Renal cortical epithelial cell (primary cell): ENCODE measurements around the gene HLA-DMA. TPM values are rescaled to one million over a fixed set of nuclear protein-coding genes. Genes with fewer than 3 reads are reported as not detected.
A peak's percentile ranks its signal among the peaks of the same experiment; 100 is the strongest.

Experiments used
- DNase-seq: peaks from one replicate; pipeline ENCODE4 v3.0.0-alpha.2; 2011; ENCODE audit warnings: low read depth
- total RNA-seq: library from RNA; depleted of rRNA; stranded (reverse); fragments of >200 nt; gene quantifications from 2 replicates; pipeline ENCODE4 v1.2.3, GENCODE V29; 2014

The HLA-DMA gene
- 1.9 and 6.1 TPM in 2 replicates for total RNA-seq

DNA sequence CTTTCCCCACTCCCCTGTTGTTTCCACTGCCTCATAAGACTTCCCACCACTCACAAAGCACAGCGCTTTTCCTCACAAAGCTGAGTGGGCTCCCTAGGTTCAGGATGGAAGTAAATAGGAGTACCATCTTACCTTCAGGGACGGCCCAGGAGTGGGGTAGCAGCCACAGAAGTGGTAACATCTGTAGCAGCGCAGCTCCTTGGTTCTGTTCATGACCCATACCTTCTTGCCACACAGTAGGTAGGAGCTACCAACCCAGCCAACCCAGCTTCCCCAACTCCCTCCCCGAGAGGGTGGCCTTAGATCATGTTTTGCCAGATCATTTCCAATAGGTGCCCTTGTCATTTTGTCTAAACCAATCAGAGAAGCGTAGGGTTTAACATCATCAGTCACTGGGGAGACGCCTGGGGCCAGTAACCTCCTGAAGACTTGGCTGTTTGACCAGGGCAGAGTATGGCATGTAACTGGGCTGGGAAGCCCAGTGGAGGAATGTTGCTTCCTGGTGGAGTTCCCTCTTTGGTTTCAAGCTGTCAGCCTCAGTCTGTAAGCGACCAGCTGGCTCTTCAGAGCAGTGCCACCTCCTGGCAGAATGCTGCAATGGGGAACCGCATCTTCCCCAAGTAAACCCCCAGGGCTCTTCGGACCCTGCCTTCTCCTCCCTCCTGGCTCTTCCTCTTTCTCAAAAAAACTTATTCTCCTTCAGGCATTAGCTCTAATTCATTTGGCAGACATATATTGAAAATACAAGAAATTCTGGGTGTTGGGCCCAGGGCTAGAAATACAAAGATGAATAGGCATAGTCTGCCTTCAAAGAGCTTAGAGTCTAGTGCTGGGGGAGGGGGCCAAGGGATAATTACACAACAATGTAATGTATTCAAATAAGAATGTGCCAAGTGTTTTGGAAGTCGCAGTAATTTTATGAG, at the start of gene HLA-DMA:
Gene HLA-DMA (minus strand): TSS at position 281 of the 923 bp plus-strand sequence. CDS start 61 bp downstream, at position 220.
- peak; percentile 99 for DNase-seq

DNA sequence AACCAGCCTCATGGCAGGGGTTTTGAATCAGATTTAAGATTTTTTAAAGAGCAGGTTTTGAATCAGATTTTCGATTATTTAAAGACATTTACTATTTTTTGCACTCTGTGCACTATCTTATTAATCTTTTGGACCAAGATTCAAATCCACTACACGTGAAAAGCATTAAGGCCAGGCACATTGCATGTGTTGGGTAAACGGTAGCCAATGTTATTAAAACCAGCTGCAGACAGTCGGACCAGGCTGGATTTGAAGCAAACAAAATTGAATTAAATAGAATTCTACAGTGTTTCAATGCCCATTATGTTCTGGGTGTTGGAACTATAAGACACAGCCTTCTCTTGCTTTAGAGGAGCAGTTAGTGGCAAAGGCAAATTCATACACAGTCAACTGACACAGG, 48.8 kb upstream of the HLA-DMA start:
- no peak for DNase-seq

DNA sequence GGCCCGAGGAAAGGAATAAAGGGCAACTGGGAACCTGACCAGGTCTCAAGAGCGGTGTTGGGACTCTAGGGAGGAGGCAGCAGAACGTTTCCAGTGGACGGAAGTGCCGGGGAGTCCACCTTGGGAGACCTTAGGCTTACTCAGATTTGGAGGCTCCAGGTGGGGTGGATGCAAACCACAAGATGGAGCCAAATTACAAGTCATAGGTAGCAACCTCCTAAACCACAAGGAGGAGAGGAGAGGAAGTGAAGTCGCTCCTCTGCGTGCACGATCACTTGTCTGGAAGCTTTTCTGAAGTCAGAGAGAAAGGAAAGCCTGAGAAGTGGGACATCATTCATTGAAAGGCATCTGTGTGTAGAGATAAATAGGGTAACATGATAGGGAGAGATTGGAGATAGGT, 47.2 kb upstream of the HLA-DMA start:
- peak; percentile 56 for DNase-seq

DNA sequence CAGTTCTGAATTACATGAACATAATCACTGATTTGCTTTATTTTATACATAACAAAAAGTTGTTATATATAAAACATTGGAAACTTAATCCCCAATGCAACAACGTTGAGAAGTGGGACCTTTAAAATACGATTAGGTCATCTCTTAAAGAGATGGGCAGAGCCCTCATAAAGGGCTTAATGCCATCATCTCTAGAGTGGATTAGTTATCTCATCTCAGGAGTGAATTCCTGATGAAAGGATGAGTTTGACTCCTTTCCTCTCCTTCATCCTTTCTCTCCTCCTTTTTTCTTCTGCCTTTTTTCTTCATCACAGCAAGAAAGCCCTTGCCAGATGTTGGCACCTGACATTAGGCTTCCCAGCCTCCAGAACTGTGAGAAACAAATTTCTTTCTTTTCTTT, 42.6 kb upstream of the HLA-DMA start:
- DNase-seq, result no peak

DNA sequence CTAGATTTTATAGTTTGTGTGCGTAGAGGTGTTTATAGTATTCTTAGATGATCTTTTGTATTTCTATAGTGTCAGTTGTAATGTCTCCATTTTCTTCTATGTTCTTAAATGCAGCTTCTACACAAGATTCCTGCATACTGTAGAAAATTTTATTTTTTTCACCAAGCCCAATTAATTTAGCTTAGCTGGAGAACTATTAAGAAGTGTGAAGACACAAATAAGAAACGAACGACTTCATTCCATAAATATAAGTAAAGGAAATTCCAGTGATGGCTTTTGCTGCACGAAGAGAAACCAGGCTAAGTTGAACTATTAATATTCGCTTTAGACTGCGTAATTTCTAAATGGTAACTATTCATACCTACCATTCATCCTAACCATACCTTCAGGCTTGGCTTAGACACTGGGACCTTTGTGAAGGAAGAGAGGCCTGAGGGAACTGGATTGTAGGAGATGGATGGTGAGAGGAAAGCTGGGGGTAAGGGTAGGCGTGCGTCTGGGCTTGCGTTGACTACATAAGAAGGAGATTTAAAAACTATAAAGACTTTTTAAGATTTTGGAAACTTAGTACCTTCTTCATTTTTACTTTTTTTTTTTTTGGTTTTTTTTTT, 40.6 kb upstream of the HLA-DMA start:
- no peak for DNase-seq

DNA sequence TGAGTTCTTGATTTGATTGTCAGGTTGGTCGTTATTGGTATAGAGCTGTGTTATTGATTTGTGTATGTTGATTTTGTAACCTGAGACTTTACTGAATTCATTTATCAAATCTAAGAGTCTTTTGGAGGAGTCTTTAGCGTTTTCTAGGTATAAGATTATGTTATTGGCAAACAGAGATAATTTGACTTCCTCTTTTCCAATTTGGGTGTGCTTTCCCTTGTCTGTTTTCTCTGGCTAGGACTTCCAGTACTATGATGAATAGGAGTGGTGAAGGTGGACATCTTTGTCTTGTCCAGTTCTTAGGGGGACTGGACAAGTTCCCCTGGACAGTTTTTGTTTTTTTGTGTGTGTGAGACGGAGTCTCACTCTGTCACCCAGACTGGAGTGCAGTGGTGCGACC, 39.1 kb upstream of the HLA-DMA start:
- DNase-seq, result no peak

DNA sequence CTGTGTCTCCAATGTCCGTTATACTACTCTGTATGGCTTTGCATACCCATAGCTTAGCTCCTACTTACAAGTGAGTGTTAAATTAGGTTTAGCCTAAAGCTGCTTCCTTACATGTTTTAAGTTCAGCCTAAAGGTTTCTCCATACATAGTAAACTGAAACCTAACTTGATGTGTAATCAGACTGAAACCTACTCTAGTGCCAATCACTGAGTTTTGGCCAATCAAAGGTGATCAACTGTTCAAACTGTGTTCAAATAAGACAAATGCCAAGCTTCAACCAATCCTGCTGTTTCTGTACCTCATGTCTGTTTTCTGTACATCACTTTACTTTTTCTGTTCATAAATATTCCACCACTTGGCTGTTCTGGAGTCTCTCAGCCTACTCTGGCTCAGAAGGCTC, 36.5 kb upstream of the HLA-DMA start:
- no peak for DNase-seq

DNA sequence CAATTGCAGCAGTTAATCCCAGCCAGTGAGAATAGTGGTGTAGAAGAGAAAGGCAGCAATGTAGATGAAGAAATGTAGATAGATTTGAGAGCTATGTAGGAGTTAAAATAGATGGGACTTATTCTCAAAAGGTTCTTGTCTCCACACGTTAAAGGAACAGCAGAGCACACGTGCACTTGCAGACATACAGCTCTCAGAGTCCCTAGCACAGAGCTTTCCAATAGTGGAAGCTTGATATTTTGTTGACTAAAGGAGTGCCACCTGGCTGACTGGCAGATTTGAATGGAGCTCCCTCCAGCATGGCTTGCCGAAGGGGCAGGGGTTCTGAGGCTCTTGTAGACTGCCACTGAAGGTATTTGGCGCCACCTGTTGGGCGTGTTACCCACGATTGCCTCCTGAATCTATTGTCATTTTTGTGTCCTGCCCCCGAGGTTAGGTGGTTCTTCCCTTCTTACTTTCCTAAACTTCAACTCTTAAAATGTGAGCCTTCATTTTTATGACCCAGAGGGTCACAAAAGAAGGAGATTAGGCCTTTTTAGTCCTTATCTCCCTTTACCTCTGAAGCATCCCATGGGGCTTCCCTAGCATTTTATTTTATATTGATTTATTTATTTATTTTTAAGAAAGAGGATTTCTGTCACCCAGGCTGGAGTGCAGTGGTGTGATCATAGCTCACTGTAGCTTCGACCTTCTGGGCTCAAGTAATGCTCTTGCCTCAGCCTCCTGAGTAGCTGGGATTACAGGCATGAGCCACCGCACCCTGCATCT, 31.9 kb upstream of the HLA-DMA start:
- peak; percentile 86 for DNase-seq

DNA sequence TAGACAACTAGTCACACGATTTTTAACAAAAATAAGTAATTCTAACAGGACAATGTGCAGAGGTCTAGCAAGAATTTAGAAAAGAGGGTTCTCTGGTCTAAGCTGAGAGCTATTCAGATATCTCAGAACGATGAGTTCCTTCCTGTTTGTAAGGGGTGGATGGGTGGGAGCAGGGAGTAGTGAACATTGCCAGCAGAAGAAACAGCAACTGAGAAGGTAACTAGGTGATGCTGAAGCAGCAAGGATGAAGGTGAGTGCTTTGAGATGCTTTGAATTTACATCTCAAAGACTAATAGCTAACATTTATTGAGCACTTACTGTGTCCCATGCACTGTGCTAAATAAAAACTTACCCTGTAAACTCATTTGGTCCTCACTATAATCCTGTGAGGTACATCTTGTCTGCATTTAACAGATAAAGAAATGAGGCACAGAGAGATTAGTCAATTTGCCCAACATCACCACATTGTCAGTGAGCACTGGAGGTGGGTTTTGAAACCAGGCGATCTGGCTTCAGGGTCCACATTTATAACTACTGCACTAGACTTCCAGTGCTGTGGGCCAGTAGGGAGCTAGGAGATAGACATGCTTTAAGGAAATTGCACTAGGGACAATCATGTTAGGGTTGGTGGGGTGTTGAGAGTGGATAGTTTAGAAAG, 31.2 kb upstream of the HLA-DMA start:
- no peak for DNase-seq

DNA sequence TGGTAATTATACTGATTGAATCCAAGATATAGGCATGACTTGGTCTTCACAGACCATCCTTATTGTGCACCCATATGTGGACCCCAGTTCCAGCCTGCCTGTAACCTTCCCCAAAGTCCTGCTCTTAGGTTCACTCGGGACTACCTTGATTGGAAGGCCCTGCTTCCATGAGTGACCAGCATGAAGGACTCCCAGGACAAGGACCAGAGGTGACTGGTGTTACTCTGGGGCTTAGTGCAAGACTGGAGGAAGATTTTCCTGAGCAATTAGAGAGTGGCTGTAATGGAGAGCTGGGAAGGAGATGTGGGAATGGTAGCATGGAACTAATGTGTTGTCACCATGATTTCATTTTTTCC, 30.6 kb upstream of the HLA-DMA start:
- DNase-seq, result no peak

DNA sequence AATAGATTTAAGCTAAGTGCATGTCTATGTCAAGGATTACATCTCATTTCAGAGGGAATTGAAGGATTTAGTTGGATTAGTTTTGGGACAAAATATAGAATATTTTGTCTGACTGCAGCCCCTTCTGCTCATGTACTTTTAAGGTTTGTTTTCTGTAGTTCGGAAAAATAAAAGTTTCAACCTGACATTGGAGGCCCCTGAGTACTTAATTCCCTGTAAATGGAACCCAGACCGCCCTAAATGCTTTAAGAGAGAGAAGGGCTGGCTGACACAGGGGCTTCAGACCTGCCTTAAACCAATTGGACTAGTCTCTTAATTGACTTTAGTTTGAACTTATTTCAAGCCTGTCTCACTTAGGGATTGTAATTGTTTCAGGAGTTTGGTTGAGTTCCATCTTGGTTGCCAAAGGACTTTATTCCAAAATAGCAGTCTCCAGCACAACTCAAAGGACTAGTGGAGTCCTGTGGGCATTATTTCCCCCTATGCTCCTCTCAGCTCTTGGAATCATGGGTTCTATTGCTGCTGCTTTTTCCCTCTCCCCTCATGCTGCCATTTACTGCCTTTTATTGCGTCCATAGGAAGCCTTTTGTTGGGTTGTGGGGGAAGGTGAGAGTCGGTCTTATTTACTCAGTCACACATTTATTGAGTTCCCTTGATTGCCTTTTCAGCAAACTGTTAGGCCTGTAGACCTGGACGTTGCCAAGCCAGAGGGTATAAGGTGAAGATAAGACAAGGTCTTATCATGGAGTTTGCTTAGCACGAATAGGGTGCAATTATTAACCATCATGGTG, 30.0 kb upstream of the HLA-DMA start:
- DNase-seq, result no peak

DNA sequence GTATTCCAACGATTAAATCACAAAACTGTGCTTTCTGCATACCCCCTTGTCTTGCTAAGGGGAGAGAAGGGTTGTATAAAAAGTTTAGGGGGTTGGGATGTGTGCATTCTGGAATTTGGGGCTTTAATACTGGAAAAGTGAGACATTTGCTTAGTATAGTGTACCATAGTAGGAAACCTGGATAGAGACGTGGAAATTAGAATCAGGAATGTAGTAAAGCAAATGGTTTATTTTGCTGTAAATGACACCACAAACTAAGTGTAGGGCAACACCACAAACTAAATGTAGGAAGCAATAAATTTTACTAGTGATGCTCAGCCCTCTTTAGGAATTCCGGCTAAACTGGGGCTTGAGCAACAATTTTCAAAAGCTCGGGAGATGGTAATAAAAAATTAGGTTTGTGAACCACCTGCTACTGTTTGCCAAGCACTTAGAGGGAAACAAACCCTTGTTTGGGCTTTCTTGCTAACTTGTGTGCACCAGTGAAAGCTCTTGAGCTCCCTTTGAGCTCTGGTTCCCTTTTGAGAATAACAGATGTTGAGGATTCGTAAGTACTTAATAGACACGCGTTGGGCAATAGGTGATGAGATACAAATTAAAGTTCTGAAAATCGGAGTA, 29.3 kb upstream of the HLA-DMA start:
- DNase-seq, result no peak

DNA sequence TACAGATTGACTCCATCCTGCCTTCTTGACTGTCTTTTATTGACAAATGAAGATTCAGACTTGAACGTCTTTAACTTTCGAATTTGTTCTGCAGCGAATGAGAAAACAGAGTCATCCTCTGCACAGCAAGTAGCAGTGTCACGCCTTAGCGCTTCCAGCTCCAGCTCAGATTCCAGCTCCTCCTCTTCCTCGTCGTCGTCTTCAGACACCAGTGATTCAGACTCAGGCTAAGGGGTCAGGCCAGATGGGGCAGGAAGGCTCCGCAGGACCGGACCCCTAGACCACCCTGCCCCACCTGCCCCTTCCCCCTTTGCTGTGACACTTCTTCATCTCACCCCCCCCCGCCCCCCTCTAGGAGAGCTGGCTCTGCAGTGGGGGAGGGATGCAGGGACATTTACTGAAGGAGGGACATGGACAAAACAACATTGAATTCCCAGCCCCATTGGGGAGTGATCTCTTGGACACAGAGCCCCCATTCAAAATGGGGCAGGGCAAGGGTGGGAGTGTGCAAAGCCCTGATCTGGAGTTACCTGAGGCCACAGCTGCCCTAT, 27.7 kb upstream of the HLA-DMA start:
- DNase-seq, result no peak

DNA sequence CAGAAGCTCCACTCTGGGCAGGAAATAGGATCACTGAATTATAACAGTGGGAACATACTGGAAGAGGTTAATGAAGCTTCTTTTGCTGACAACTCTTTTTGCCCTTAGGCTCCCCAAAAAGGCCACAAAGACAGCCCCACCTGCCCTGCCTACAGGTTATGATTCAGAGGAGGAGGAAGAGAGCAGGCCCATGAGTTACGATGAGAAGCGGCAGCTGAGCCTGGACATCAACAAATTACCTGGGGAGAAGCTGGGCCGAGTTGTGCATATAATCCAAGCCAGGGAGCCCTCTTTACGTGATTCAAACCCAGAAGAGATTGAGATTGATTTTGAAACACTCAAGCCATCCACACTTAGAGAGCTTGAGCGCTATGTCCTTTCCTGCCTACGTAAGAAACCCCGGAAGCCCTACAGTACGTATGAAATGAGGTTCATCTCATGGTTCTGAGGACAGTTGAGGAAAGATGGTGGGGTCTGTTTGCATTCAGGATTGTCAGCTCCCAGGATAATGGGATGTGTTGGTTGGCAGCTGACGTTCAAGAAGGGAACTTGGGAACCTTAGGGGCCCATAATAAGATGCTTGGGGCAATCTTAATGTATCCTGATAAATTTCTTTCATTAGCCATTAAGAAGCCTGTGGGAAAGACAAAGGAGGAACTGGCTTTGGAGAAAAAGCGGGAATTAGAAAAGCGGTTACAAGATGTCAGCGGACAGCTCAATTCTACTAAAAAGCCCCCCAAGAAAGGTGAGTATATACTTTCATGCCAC, 27.0 kb upstream of the HLA-DMA start:
- no peak for DNase-seq

DNA sequence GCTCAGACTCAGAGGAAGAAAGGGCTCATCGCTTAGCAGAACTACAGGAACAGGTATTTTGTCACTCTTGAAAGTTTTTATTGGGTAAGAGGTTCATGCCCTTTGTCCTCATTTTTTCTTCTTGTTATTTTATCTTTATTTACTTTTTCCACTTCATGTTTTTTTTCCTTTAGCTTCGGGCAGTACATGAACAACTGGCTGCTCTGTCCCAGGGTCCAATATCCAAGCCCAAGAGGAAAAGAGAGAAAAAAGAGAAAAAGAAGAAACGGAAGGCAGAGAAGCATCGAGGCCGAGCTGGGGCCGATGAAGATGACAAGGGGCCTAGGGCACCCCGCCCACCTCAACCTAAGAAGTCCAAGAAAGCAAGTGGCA, 25.0 kb upstream of the HLA-DMA start:
- no peak for DNase-seq

DNA sequence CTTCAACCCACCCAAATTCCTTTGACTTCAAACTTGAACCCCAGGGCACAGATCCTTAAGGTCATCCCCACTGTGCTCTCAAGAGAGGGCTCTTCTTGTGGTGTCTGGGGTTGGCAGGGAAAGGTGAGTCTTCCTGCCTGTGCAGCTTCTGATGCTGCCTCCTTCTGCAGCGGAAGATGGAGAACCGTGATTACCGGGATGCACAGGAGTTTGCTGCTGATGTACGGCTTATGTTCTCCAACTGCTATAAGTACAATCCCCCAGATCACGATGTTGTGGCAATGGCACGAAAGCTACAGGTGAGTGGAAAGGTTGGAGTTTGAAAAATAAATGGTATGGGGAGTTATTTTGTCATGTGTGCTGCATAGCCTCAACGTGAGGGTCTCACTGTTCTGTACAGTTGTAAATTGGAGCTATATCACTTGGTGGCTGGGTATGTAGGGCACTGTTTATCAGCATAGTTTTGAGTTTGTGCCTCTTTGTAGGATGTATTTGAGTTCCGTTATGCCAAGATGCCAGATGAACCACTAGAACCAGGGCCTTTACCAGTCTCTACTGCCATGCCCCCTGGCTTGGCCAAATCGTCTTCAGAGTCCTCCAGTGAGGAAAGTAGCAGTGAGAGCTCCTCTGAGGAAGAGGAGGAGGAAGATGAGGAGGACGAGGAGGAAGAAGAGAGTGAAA, 24.5 kb upstream of the HLA-DMA start:
- no peak for DNase-seq

DNA sequence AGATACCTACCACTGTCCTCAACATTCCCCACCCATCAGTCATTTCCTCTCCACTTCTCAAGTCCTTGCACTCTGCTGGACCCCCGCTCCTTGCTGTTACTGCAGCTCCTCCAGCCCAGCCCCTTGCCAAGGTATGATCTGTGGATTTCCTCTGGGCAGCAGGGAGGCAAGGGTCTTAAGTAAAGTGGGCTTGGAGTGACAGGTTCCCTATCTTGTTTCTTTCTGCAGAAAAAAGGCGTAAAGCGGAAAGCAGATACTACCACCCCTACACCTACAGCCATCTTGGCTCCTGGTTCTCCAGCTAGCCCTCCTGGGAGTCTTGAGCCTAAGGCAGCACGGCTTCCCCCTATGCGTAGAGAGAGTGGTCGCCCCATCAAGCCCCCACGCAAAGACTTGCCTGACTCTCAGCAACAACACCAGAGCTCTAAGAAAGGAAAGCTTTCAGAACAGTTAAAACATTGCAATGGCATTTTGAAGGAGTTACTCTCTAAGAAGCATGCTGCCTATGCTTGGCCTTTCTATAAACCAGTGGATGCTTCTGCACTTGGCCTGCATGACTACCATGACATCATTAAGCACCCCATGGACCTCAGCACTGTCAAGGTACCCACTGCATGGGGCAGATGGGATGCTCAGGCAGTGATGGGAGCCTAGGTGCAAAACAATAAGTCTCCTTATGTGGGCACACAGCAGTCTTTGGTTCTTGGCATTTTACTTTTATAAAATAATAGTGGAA, 23.6 kb upstream of the HLA-DMA start:
- no peak for DNase-seq

DNA sequence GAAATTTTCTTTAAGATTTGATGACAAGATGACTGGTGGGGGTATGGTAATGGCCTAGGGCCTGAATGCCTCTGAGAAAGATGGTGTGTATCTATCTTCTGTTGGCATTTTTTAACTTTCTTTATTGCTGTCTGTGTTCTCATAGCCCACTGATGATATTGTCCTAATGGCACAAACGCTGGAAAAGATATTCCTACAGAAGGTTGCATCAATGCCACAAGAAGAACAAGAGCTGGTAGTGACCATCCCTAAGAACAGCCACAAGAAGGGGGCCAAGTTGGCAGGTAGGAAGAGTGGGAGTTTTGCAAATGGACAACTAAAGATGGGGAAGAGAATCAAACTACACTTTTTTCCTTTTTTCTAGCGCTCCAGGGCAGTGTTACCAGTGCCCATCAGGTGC, 23.0 kb upstream of the HLA-DMA start:
- no peak for DNase-seq
